Measurements from ENCODE around the gene HGFAC. TPM values are rescaled to one million over a fixed set of nuclear protein-coding genes. Genes with fewer than 3 reads are reported as not detected.

Gene HGFAC
- total RNA-seq, 2 donors from 2014 or later: 0.52 TPM; not detected in 1

GRCh38 chr4:3447431-3448395 lies 5.9 kb downstream of the HGFAC start:
- TF ChIP-seq, protein P1, sequence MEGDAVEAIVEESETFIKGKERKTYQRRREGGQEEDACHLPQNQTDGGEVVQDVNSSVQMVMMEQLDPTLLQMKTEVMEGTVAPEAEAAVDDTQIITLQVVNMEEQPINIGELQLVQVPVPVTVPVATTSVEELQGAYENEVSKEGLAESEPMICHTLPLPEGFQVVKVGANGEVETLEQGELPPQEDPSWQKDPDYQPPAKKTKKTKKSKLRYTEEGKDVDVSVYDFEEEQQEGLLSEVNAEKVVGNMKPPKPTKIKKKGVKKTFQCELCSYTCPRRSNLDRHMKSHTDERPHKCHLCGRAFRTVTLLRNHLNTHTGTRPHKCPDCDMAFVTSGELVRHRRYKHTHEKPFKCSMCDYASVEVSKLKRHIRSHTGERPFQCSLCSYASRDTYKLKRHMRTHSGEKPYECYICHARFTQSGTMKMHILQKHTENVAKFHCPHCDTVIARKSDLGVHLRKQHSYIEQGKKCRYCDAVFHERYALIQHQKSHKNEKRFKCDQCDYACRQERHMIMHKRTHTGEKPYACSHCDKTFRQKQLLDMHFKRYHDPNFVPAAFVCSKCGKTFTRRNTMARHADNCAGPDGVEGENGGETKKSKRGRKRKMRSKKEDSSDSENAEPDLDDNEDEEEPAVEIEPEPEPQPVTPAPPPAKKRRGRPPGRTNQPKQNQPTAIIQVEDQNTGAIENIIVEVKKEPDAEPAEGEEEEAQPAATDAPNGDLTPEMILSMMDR (IDR thresholded peaks at IDR 0.05): no peak
- Histone ChIP-seq H3K27ac (no peak overlapping the region), H3K36me3 (no peaks in the 10 kb centered on the region), H3K4me3 (no peak overlapping the region), H3K9ac (ENCODE audit: low read depth in 2 of 2, low read length in 2 of 2) (no peak overlapping the region), H3K9me3 (no peaks in the 10 kb centered on the region), H3K4me1 (no peaks in the 10 kb centered on the region), H3K27me3 (no peaks in the 10 kb centered on the region)
- intact Hi-C loops (cut with DNase I): no loop called here
- no peak for DNase-seq

GRCh38 chr4:3449047-3449573 lies 7.3 kb downstream of the HGFAC start:
- H3K9ac ChIP-seq (ENCODE audit: low read depth in 2 of 2, low read length in 2 of 2): no peak overlapping the region
- no peak for DNase-seq
- TF ChIP-seq, protein P1 (IDR thresholded peaks at IDR 0.05): no peak
- intact Hi-C loops (cut with DNase I): no loop called here
- H3K4me1 ChIP-seq: no peaks in the 10 kb centered on the region
- H3K27me3 ChIP-seq: no peaks in the 10 kb centered on the region
- no peaks in the 10 kb centered on the region for H3K9me3 ChIP-seq
- no peak overlapping the region for H3K27ac ChIP-seq
- no peak overlapping the region for H3K4me3 ChIP-seq
- no peaks in the 10 kb centered on the region for H3K36me3 ChIP-seq

- no peaks in the 10 kb centered on the region for H3K27me3 ChIP-seq
- no peaks in the 10 kb centered on the region for H3K4me1 ChIP-seq
- TF ChIP-seq, protein P1 (IDR thresholded peaks at IDR 0.05): no peak
- H3K36me3 ChIP-seq: no peaks in the 10 kb centered on the region
- H3K9me3 ChIP-seq: no peaks in the 10 kb centered on the region
- no peak overlapping the region for H3K4me3 ChIP-seq
- H3K9ac ChIP-seq (ENCODE audit: low read depth in 2 of 2, low read length in 2 of 2): no peak overlapping the region
- H3K27ac ChIP-seq: no peak overlapping the region
- no peak for DNase-seq
- intact Hi-C loops (cut with DNase I): no loop called here
Measured at GRCh38 chr4:3449574-3450534, 8.1 kb downstream of the HGFAC start.

GRCh38 chr4:3450643-3451042 lies 8.9 kb downstream of the HGFAC start:
- H3K9ac ChIP-seq (ENCODE audit: low read depth in 2 of 2, low read length in 2 of 2): no peak overlapping the region
- no peaks in the 10 kb centered on the region for H3K27me3 ChIP-seq
- H3K9me3 ChIP-seq: no peaks in the 10 kb centered on the region
- H3K4me3 ChIP-seq: no peak overlapping the region
- no peak overlapping the region for H3K27ac ChIP-seq
- TF ChIP-seq, protein P1 (IDR thresholded peaks at IDR 0.05): no peak
- DNase-seq: no peak
- no peaks in the 10 kb centered on the region for H3K36me3 ChIP-seq
- H3K4me1 ChIP-seq: no peaks in the 10 kb centered on the region
- intact Hi-C loops (cut with DNase I): no loop called here

DNA sequence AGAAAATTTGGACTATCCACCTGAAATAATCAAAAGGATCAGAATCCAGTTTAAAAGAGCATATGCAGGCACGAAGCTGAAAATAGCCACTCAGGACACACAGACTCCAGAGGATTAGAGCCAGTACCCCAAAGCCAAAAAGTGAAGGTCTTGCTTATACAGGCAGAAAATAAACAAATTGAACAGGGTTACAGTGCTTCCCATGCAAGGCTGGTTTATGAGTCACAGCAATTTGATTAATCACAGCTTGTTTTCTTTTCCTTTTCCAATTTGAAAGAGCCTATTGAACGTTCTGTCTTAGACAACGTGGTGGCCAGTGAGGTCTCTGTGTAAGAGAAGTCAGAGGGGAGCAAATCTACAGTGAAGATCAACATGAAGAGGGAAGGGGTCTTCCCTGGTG lies 10.2 kb downstream of the HGFAC start:
- H3K27ac ChIP-seq: no peak overlapping the region
- DNase-seq: no peak
- TF ChIP-seq, protein P1 (IDR thresholded peaks at IDR 0.05): no peak

More for the DNA sequence above, 10.2 kb downstream of the HGFAC start:
- intact Hi-C loops (cut with DNase I): no loop called here
- no peaks in the 10 kb centered on the region for H3K9me3 ChIP-seq
- no peak overlapping the region for H3K4me3 ChIP-seq
- no peak overlapping the region for H3K9ac ChIP-seq (ENCODE audit: low read depth in 2 of 2, low read length in 2 of 2)
- H3K4me1 ChIP-seq: no peaks in the 10 kb centered on the region
- no peaks in the 10 kb centered on the region for H3K27me3 ChIP-seq
- no peaks in the 10 kb centered on the region for H3K36me3 ChIP-seq
